HG03460 (cell line): ENCODE data around the gene PCARE.

Experiments used
- ATAC-seq: cut with Tn5 transposase; IDR thresholded peaks from one replicate; pipeline ENCODE4 v1.9.1; 2021; ENCODE audit not compliant: unreplicated experiment

Gene PCARE

GRCh38 chr2:29039718-29040480 lies 34.4 kb downstream of the PCARE start:
- no peak for ATAC-seq

DNA sequence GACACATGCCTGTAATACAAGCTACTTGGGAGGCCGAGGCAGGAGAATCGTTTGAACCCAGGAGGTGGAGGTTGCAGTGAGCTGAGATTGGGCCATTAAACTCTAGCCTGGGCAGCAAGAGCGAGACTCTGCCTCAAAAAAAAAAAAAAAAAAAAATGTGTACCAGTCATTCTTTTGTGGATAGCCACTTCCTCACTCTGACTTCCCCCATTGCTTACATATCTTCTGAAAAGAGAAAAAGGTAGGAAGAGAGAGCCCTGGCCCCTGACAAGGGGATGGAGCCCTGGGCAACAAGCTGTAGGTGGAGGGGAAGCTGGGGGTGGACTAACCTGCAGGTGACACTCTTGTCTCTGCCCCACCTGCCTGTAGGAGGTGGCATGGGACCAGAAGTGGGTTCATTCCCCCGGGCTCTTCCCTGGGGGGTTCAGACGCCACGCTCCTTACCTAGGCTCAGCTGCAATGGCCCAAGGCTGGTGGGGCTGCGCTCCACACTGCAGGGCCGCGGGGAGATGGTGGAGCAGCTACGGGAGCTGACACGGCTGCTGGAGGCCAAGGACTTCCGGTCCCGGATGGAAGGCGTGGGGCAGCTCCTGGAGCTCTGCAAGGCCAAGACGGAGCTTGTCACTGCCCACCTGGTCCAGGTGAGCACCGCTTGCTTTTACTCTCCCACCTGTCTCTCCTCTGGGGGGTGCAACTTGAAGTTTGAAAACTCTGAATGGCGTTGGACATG lies 39.1 kb downstream of the PCARE start:
- ATAC-seq: no peak

- no peak for ATAC-seq
Observed at GRCh38 chr2:29033656-29034055, 40.7 kb downstream of the PCARE start.

DNA sequence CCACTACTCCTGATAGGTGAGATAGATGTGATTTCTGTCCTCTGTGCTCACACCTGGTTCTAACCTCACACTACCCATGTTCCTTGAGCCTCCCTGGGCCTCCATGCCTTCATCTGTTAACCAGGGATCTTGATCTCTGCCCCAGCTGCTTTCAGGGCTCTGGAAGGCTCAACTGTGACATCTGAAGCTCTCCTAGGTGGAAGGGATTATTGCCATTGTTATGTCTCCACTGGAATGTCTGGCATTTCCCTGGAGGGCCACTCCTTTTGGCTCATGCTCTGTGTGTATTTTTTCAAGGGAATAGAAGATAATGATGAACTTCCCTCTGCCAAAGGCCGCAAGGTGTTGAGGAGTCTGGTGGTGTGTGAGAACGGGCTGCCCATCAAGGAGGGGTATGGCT lies 41.2 kb downstream of the PCARE start:
- ATAC-seq: no peak

DNA sequence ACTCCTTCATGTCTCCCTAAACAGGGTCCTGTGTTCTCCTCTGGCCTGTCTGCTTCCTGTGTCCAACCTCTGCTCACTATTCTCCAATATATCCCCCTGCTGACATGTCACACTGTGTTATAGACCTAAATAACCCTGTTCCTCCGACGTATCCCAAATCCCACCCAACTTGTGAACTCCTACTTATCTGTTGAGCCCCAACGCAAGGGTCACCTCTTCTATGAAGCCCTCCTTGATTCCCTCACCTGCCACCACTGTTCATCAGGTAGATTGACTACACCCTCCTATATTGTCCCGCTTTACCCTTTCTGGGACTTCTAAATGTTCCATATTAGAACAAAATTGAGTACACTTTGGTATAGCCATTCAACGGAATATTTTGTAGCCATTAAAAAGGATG lies 42.1 kb downstream of the PCARE start:
- no peak for ATAC-seq

DNA sequence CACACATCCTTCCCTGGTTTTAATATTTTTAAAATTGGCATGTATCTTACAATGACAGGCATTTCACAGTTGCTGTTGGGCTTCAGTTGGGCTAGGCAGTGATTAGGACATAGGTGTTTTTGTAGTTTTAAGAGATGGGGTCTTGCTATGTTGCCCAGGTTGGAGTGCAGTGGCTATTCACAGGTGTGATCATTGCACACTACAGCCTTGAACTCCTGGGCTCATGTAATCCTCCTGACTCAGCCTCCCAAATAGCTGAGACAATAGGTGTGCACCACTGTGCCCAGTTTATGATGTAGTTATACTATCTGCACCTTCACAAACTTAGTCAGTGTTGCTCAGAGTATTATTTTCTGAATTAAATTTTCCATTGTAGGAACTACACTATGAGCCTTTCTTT lies 43.3 kb downstream of the PCARE start:
- ATAC-seq: no peak

GRCh38 chr2:29025711-29026110 lies 48.6 kb downstream of the PCARE start:
- ATAC-seq: no peak

- no peak for ATAC-seq
Observed at GRCh38 chr2:29024882-29025430, 49.4 kb downstream of the PCARE start.

DNA sequence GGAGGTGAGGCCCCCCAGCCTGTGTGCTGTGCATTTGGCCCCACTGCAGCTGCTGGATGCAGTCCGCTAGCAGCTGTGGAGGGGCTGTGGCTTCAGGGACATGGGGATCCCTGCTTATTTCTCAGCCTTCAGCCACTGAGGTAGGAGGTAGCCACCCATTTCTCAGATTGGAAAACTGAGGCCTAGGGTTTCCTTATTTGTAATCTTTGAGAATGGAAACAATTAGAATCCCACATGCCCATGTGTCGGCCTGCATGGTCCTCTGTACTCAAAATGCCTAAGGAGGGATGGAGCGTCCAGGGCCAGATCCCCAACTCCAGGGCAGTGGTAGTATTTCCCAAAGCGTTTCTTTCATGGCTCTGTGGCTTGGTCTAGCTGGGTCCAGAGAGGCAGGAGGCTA lies 51.1 kb downstream of the PCARE start:
- no peak for ATAC-seq

DNA sequence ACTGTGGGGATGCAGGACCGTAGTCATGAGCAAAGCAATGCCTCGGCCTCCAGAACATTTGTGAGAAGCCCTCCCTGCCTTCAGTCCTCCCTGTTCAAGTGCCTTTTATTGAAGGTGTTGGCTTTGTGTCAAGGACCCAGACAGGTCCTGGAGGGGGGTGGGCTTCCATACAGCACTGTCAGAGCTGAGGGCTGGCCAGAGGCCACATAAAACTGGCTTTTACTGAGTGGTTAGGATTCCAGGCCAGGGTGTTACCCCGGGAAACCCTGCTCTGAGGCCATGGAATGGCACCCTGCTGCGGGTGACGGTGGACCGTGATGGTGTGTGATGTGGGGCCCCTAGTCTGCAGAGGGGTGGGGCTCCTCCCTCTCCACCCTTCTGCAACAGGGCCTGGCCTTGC lies 51.6 kb downstream of the PCARE start:
- no peak for ATAC-seq

DNA sequence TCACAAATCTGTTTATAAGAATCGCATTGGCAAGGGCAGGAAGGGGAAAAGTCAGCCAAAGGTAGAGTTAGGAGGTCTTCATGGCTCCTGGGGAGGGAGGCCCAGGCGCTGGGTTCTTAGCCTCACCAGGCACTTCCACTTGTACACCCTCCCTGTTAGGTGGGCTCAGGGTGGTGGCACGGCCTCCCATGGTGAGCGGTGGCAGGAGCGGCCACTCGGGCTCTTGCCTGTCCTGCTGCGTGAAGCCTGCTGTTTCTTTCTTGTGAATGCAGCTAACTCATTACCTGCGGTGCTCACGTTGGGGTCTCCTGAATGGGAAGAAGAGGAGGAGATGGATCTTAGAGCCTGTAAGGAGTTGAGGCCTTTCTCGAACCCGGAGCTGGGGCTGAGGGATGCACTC lies 52.4 kb downstream of the PCARE start:
- ATAC-seq: no peak

GRCh38 chr2:29017716-29018435 lies 56.4 kb downstream of the PCARE start:
- no peak for ATAC-seq

DNA sequence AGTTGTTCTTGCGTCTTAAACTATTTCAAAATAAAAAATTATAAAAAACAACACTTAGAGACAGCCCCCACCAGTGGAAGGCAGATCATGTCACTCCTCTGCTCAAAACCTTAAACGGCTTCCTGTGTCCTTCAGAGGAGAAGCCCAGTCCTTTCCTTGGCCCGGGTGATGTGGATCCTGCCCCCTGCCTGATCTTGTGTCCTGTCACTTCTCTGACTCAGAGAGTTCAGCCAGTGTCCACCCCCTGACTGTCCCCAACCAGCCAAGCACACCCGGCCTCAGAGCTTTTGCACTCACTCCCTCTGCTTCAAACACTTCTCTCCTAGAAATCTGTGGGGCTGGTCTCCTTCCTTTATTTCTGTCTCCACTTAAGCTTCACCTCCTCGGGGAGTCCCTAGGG lies 57.8 kb downstream of the PCARE start:
- ATAC-seq: no peak

- ATAC-seq: no peak
Observed at GRCh38 chr2:29015701-29016470, 58.4 kb downstream of the PCARE start.

- no peak for ATAC-seq
Observed at GRCh38 chr2:29014811-29015421, 59.4 kb downstream of the PCARE start.

DNA sequence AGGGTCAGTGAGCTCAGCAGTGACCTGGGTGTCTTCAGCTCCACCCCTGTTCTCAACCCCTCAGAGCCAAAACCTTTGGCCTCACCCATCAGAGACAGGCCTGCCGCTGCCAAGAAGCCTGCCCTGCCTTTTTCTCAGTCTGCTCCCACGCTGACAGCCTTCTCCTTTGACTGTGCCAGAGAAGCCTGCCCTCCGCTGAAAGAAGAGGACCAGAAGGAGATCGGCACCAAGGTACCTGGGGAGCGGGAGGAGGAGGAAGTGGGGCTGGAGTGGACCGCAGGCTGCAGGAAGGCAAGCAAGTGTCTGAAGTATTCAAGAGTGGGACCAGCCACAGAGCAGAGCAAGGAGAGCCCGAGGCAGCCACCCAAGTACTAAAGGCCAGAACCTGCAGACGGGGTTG lies 60.0 kb downstream of the PCARE start:
- ATAC-seq: no peak

DNA sequence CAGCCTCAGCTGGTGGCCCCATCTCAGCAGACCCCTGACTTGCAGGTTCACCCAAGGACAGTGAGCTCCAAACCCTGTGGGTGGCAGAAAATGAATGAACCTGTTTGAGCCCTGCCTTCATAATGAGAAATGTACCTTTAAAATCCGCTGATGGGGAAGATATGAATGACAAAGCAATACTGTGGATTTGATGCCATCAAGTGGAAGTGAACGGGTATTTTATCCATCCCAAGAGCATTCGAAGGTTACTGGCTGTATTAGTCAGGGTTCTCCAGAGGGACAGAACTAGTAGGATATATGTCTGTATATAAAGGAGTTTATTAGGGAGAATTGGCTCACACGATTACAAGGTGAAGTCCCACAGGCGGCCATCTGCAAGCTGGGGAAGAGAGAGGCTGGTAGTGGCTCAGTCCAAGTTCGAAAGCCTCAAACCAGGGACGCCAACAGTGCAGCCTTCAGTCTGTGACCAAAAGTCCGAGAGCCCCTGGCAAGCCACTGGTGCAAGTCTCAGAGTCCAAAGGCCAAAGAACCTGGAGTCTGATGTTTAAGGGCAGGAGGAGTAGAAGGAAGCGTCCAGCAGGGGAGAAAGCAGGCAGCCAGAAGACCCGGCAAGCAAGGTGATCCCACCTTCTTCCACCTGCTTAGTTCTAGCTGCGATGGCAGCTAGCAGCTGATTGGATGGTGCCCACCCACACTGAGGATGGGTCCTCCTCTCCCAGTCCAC lies 61.1 kb downstream of the PCARE start:
- ATAC-seq: no peak

- no peak for ATAC-seq
Observed at GRCh38 chr2:29012211-29012681, 62.1 kb downstream of the PCARE start.
